ENCODE measurements around the gene AMTN.
"Not testable (repeated sequence)": the region's sequence is repeated elsewhere in the genome, so short reads cannot be mapped to it uniquely, and the experiment has no call there.

Gene AMTN

GRCh38 chr4:70518716-70519115 is 347 bp downstream of the AMTN start:
- 90% methylated on average over 3 of the region's 3 CpGs for WGBS
- Histone ChIP-seq H3K9me3 (ENCODE audit: insufficient read depth, low read depth, low read length) (no peaks in the 10 kb centered on the region), H3K27ac (ENCODE audit: low read depth, low read length) (no peak overlapping the region), H3K9ac (ENCODE audit: low read depth, low read length) (no peak overlapping the region), H3K4me1 (ENCODE audit: insufficient read depth, low read length) (no peaks in the 10 kb centered on the region), H3K4me3 (ENCODE audit: low read length) (no peak overlapping the region), H3K36me3 (ENCODE audit: insufficient read depth, low read length) (no peaks in the 10 kb centered on the region), H3K27me3 (ENCODE audit: insufficient read depth, low read length) (no peaks in the 10 kb centered on the region)

GRCh38 chr4:70522626-70523025 is 4.3 kb downstream of the AMTN start:
- 87% methylated on average over 7 of the region's 7 CpGs for WGBS
- Histone ChIP-seq H3K4me3 (ENCODE audit: low read length) (no peak overlapping the region), H3K27me3 (ENCODE audit: insufficient read depth, low read length) (no peaks in the 10 kb centered on the region), H3K36me3 (ENCODE audit: insufficient read depth, low read length) (no peaks in the 10 kb centered on the region), H3K4me1 (ENCODE audit: insufficient read depth, low read length) (no peaks in the 10 kb centered on the region), H3K27ac (ENCODE audit: low read depth, low read length) (no peak overlapping the region), H3K9ac (ENCODE audit: low read depth, low read length) (no peak overlapping the region), H3K9me3 (ENCODE audit: insufficient read depth, low read depth, low read length) (no peaks in the 10 kb centered on the region)

DNA sequence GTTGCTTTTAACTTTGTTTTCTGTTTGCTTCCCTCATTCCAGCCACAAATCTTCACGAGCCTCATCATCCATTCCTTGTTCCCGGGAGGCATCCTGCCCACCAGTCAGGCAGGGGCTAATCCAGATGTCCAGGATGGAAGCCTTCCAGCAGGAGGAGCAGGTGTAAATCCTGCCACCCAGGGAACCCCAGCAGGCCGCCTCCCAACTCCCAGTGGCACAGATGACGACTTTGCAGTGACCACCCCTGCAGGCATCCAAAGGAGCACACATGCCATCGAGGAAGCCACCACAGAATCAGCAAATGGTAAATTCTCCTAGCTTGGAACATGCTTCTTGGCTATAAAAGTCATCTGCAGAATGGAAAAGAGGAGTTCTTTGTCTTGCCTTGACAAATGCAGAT is 12.6 kb downstream of the AMTN start:
- no peaks in the 10 kb centered on the region for H3K27me3 ChIP-seq (ENCODE audit: insufficient read depth, low read length)
- no peak overlapping the region for H3K9ac ChIP-seq (ENCODE audit: low read depth, low read length)
- no peak overlapping the region for H3K4me3 ChIP-seq (ENCODE audit: low read length)
- H3K4me1 ChIP-seq (ENCODE audit: insufficient read depth, low read length), result no peaks in the 10 kb centered on the region
- no peak overlapping the region for H3K27ac ChIP-seq (ENCODE audit: low read depth, low read length)
- 71% methylated on average over 5 of the region's 5 CpGs for WGBS
- no peaks in the 10 kb centered on the region for H3K9me3 ChIP-seq (ENCODE audit: insufficient read depth, low read depth, low read length)
- H3K36me3 ChIP-seq (ENCODE audit: insufficient read depth, low read length), result no peaks in the 10 kb centered on the region

DNA sequence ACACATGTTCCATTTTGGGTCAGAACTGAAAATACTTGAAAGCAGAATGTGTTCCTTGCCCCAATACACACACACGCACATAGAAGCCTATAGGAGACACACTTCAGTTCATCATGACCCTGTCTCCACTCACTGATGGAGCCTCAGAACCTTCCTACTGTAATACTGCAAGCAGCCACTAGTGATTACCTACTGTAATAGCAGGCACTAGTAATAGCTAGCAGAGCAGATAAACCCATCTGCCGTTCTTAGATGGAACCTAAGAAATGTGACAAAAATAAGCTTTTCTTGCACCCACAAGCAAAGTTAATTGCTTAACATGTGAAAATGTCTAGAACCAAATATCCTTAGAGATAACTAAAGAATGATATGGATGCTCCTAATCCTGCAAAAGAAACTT is 13.6 kb downstream of the AMTN start:
- 69% methylated on average over 2 of the region's 2 CpGs for WGBS
- Histone ChIP-seq H3K4me1 (ENCODE audit: insufficient read depth, low read length) (no peaks in the 10 kb centered on the region), H3K36me3 (ENCODE audit: insufficient read depth, low read length) (no peaks in the 10 kb centered on the region), H3K9ac (ENCODE audit: low read depth, low read length) (no peak overlapping the region), H3K27me3 (ENCODE audit: insufficient read depth, low read length) (no peaks in the 10 kb centered on the region), H3K27ac (ENCODE audit: low read depth, low read length) (no peak overlapping the region), H3K9me3 (ENCODE audit: insufficient read depth, low read depth, low read length) (no peaks in the 10 kb centered on the region), H3K4me3 (ENCODE audit: low read length) (no peak overlapping the region)

DNA sequence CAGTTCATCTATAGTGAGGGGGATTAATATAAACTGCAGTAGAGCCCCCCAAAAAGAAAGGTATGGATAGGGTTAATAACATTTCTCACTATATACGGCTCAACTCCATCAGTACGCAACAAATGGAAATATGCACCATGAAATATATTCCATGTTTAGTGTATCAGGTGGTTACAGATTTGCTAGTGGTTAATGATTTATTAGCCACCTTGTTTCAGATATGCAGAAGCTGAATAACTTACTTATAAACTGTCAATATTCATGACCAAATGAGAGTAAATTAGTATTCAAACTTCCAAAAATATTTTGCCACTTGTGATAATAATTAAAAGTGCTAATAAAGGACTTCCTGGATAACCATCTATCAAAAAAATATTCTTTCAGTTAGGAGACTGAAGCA is 14.8 kb downstream of the AMTN start:
- Histone ChIP-seq H3K9me3 (ENCODE audit: insufficient read depth, low read depth, low read length) (no peaks in the 10 kb centered on the region), H3K36me3 (ENCODE audit: insufficient read depth, low read length) (no peaks in the 10 kb centered on the region), H3K9ac (ENCODE audit: low read depth, low read length) (no peak overlapping the region), H3K4me1 (ENCODE audit: insufficient read depth, low read length) (no peaks in the 10 kb centered on the region), H3K27ac (ENCODE audit: low read depth, low read length) (no peak overlapping the region), H3K27me3 (ENCODE audit: insufficient read depth, low read length) (no peaks in the 10 kb centered on the region), H3K4me3 (ENCODE audit: low read length) (no peak overlapping the region)
- WGBS, result no CpG with 5 or more reads among the region's 2 CpGs

- H3K27me3 ChIP-seq (ENCODE audit: insufficient read depth, low read length), result no peaks in the 10 kb centered on the region
- no peak overlapping the region for H3K27ac ChIP-seq (ENCODE audit: low read depth, low read length)
- H3K4me1 ChIP-seq (ENCODE audit: insufficient read depth, low read length), result no peaks in the 10 kb centered on the region
- H3K36me3 ChIP-seq (ENCODE audit: insufficient read depth, low read length), result no peaks in the 10 kb centered on the region
- 98% methylated on average over 3 of the region's 3 CpGs for WGBS
- no peaks in the 10 kb centered on the region for H3K9me3 ChIP-seq (ENCODE audit: insufficient read depth, low read depth, low read length)
- H3K9ac ChIP-seq (ENCODE audit: low read depth, low read length), result no peak overlapping the region
- H3K4me3 ChIP-seq (ENCODE audit: low read length), result no peak overlapping the region
These were observed 15.4 kb downstream of the AMTN start for GRCh38 chr4:70533791-70534190.

- H3K4me1 ChIP-seq (ENCODE audit: insufficient read depth, low read length); H3K36me3 ChIP-seq (ENCODE audit: insufficient read depth, low read length); H3K9ac ChIP-seq (ENCODE audit: low read depth, low read length); H3K9me3 ChIP-seq (ENCODE audit: insufficient read depth, low read depth, low read length); H3K27ac ChIP-seq (ENCODE audit: low read depth, low read length); H3K4me3 ChIP-seq (ENCODE audit: low read length); H3K27me3 ChIP-seq (ENCODE audit: insufficient read depth, low read length): not testable (repeated sequence)
- 98% methylated on average over 2 of the region's 3 CpGs for WGBS
These were observed 16.5 kb downstream of the AMTN start for GRCh38 chr4:70534886-70535285.

DNA sequence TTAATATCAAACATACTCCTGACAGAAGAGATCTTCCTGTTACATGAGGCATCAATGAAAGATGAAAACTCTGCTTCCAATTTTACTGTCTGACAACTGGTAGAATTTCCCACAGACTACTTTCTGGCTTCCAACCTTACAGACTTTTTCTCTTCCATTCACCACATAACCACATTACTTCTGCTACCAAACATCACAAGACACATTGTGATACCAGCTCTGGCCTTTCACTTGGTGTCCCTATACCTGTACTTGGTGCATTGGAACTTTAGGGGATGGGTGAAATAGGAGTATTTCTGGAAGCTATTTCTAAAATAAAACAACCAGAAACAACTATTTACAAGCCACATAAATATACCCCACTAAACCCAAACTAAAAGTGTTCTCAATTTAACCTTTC is 20.5 kb downstream of the AMTN start:
- no peak overlapping the region for H3K9ac ChIP-seq (ENCODE audit: low read depth, low read length)
- no peak overlapping the region for H3K27ac ChIP-seq (ENCODE audit: low read depth, low read length)
- no peaks in the 10 kb centered on the region for H3K36me3 ChIP-seq (ENCODE audit: insufficient read depth, low read length)
- H3K27me3 ChIP-seq (ENCODE audit: insufficient read depth, low read length), result no peaks in the 10 kb centered on the region
- no peaks in the 10 kb centered on the region for H3K9me3 ChIP-seq (ENCODE audit: insufficient read depth, low read depth, low read length)
- H3K4me1 ChIP-seq (ENCODE audit: insufficient read depth, low read length), result no peaks in the 10 kb centered on the region
- no peak overlapping the region for H3K4me3 ChIP-seq (ENCODE audit: low read length)

DNA sequence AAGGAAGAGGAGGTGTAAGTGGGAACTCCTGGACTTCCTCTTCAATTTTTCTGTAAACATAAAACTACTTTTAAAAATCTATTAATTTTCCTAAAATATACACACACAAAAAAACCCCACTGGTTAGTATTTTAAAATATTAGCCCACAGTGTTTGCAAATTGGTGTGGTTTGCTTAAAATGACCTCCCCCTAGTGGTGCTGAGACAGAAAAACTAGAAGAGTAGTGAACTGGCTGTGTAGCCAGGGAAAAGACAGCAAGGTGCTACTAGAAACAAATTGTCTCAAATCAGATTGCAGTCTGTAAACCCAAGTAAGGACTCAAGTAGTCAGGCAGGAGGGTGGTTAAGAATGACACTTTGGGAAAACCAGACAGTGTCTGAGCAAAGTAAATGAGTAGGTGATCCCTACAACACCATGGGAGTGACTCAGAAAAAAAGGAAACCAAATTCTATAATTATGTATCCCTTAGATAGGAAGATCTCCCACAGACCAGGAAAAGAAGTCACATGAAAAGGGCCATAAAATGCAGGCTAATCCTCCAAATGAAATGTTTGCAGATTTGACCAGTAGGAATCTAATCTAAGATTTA is 26.0 kb downstream of the AMTN start:
- Histone ChIP-seq H3K4me3 (ENCODE audit: low read length) (no peak overlapping the region), H3K27ac (ENCODE audit: low read depth, low read length) (no peak overlapping the region)

DNA sequence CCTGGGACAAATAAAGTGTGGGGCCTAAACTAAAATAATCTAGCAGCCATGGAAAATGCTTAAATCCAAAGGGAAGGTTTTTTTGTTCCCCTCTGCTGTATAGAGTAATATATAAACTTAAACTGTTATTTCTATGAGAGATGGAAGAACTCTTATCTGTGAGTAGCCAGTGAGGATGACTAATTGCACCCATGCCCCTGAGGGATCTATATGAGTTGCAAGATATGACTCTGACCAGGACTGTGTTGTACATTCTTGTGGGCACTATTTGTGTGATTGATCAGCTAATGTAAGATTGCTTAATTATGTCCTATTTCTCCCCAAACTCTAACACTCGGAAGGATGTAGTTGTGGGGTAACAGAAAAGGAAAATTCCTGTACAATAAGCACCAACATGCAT is 38.5 kb downstream of the AMTN start:
- H3K27me3 ChIP-seq (ENCODE audit: insufficient read depth, low read length), result no peaks in the 10 kb centered on the region
- H3K36me3 ChIP-seq (ENCODE audit: insufficient read depth, low read length), result no peaks in the 10 kb centered on the region
- H3K9ac ChIP-seq (ENCODE audit: low read depth, low read length), result no peak overlapping the region
- no peaks in the 10 kb centered on the region for H3K9me3 ChIP-seq (ENCODE audit: insufficient read depth, low read depth, low read length)
- H3K27ac ChIP-seq (ENCODE audit: low read depth, low read length), result no peak overlapping the region
- H3K4me1 ChIP-seq (ENCODE audit: insufficient read depth, low read length), result no peaks in the 10 kb centered on the region
- H3K4me3 ChIP-seq (ENCODE audit: low read length), result no peak overlapping the region
- WGBS, result no CpG with 5 or more reads among the region's 1 CpG

More for the DNA sequence above, 26.0 kb downstream of the AMTN start:
- H3K9me3 ChIP-seq (ENCODE audit: insufficient read depth, low read depth, low read length), result no peaks in the 10 kb centered on the region
- H3K27me3 ChIP-seq (ENCODE audit: insufficient read depth, low read length), result no peaks in the 10 kb centered on the region
- H3K4me1 ChIP-seq (ENCODE audit: insufficient read depth, low read length), result no peaks in the 10 kb centered on the region
- H3K36me3 ChIP-seq (ENCODE audit: insufficient read depth, low read length), result no peaks in the 10 kb centered on the region
- H3K9ac ChIP-seq (ENCODE audit: low read depth, low read length), result no peak overlapping the region

- Histone ChIP-seq H3K9me3 (ENCODE audit: insufficient read depth, low read depth, low read length) (no peaks in the 10 kb centered on the region), H3K4me3 (ENCODE audit: low read length) (no peak overlapping the region), H3K9ac (ENCODE audit: low read depth, low read length) (no peak overlapping the region), H3K27ac (ENCODE audit: low read depth, low read length) (no peak overlapping the region), H3K27me3 (ENCODE audit: insufficient read depth, low read length) (no peaks in the 10 kb centered on the region), H3K36me3 (ENCODE audit: insufficient read depth, low read length) (no peaks in the 10 kb centered on the region), H3K4me1 (ENCODE audit: insufficient read depth, low read length) (peaks cover 5% of the 10 kb centered on the region; the same call in 1 of the 2 replicates)
- WGBS, result 43% methylated on average over 2 of the region's 2 CpGs
These were observed 41.0 kb downstream of the AMTN start for GRCh38 chr4:70559211-70559830.

DNA sequence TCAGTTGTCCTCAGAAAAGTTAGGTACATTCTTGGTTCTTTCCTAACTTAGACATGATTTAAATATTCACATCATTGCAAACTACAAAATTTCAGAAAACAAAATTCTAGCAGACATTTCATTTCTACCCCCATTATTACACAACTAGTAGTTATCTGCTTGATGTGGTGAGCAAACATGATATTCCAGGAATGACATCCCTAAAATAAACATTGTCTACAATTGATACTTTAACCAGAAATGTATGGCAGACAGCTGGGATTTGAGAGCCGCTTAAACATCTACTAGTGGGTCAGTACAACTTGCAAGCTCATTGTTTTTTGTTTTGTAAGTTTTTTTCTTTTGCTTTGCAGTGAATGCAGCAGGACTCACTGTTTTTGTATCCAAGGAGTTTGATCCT is 41.6 kb downstream of the AMTN start:
- no peaks in the 10 kb centered on the region for H3K27me3 ChIP-seq (ENCODE audit: insufficient read depth, low read length)
- WGBS, result 97% methylated on average over 1 of the region's 1 CpG
- no peak overlapping the region for H3K4me3 ChIP-seq (ENCODE audit: low read length)
- H3K36me3 ChIP-seq (ENCODE audit: insufficient read depth, low read length), result no peaks in the 10 kb centered on the region
- no peak overlapping the region for H3K9ac ChIP-seq (ENCODE audit: low read depth, low read length)
- peaks cover 5% of the 10 kb centered on the region; the same call in 1 of the 2 replicates for H3K4me1 ChIP-seq (ENCODE audit: insufficient read depth, low read length)
- H3K27ac ChIP-seq (ENCODE audit: low read depth, low read length), result no peak overlapping the region
- no peaks in the 10 kb centered on the region for H3K9me3 ChIP-seq (ENCODE audit: insufficient read depth, low read depth, low read length)

Measured in HUES64 (cell line).